ENCODE results near the gene SRMS.

DNA sequence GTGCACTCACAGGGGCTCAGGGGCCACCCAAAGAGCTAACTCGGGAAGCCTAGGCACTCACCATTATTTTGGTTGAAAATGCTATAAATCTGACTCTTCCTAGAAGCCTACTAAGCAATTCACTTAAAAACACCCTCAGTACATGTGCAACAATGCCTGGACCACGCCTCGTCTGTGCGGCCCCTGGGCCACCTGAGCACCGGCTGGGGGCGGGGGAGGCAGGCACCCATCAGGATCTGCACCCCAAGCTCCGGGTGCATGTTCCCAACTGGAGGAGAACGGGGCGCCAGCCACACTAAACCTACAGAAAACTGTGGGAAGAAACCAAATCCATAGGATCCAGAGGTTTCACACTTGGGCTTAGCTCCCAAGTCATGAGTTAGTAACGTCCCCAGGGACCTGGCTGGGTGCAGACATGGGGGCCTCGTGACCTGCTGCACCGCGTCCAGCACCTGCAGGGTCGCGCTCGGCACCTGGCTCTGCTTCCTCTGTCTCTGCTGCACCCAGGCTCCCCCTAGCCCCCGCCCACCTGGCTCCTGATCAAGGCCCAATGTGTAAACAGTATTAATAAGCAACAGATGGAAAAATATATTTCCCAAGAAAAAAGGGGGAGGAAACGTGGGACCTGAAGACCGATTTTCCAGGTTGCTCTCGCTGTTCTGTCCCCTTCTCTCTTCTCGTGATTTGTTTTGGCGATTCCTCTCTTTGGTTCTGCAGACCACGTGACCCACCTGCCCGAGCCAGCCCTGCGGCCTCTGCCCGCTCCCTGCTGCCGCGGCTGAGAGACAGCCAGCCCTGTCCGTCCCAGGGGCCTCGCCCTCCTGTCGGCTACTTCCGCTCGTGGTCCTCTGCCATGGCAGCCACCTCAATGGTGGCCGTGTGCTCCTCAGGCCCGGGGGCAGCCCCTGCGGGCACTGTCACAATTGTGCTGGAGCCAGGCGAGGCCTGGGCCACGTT is 42.0 kb upstream of the SRMS start:
- TF ChIP-seq, protein P1, sequence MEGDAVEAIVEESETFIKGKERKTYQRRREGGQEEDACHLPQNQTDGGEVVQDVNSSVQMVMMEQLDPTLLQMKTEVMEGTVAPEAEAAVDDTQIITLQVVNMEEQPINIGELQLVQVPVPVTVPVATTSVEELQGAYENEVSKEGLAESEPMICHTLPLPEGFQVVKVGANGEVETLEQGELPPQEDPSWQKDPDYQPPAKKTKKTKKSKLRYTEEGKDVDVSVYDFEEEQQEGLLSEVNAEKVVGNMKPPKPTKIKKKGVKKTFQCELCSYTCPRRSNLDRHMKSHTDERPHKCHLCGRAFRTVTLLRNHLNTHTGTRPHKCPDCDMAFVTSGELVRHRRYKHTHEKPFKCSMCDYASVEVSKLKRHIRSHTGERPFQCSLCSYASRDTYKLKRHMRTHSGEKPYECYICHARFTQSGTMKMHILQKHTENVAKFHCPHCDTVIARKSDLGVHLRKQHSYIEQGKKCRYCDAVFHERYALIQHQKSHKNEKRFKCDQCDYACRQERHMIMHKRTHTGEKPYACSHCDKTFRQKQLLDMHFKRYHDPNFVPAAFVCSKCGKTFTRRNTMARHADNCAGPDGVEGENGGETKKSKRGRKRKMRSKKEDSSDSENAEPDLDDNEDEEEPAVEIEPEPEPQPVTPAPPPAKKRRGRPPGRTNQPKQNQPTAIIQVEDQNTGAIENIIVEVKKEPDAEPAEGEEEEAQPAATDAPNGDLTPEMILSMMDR (conservative IDR thresholded peaks at IDR 0.05 in 1 of 2, IDR thresholded peaks at IDR 0.05 in 1 of 2; ENCODE audit: extremely low read depth in 1 of 2, insufficient read depth in 1 of 2, low read depth in 1 of 2, low read length in 2 of 2): no peak
- TF ChIP-seq EZH2 (IDR thresholded peaks at IDR 0.05; ENCODE audit: borderline replicate concordance, low read length): no peak
